GM18909 (cell line): Measurements from ENCODE around the gene SV2C.
"Not testable (repeated sequence)": the region's sequence is repeated elsewhere in the genome, so short reads cannot be mapped to it uniquely, and the experiment has no call there.

ENCODE experiments used
- ATAC-seq: cut with Tn5 transposase; IDR thresholded peaks from one replicate; pipeline ENCODE4 v1.9.1; 2021; ENCODE audit warnings: mild to moderate bottlenecking; ENCODE audit not compliant: unreplicated experiment, poor library complexity

The SV2C gene

DNA sequence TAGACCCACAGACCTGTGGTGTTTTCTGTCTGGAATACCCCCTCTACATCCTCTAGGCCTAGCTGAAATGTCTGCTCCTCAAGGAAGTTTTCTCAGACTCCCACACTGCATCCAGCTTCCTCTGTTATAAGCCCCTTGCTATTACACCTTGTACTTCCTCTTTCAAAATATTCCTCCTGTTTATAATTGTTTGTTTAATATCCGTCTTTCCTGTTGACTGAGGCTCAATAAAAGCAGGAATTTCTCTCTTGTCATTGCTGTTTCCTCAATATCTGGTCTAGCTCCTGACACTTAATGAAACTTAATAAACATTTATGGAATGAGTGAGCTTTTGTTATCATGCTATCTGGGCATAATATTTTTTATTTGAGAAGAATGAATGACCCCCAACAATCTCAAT is 285.8 kb downstream of the SV2C start:
- no peak for ATAC-seq

DNA sequence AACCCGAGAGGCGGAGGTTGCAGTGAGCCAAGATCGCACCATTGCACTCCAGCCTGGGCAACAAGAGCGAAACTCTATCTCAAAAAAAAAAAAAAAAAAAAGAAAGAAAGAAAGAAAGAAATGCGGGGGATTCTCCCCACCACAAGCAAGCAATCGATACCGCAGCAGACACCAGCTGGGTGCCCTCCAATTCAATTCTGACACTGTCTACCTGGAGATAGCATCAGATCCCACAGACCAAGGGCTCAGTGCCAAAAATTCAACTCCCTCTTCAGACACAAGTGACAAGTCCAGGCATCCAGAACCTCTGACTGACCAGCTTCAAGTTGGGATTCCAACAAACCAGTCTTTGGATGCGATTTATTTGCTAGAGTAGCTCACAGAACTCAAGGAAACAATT is 286.5 kb downstream of the SV2C start:
- not testable (repeated sequence) for ATAC-seq

DNA sequence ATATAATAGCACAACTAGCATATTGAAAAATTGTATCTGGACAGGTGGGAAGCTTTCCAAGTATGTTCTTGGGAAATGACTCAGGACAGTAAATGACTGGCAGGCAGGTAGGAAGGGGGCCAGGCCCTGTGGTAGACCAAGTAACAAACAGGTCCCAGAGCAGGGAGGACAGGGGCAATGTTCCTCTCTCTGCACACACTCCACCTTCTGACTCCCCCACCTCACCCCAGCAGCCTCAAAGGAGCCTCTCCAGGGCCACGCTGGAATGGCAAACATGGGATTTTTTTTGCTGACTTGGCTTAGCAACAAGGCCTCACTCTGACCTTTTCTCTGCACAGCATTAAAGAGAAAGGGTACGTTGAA is 288.8 kb downstream of the SV2C start:
- no peak for ATAC-seq

- ATAC-seq = no peak
Measured at GRCh38 chr5:76372323-76373054, 289.3 kb downstream of the SV2C start.

DNA sequence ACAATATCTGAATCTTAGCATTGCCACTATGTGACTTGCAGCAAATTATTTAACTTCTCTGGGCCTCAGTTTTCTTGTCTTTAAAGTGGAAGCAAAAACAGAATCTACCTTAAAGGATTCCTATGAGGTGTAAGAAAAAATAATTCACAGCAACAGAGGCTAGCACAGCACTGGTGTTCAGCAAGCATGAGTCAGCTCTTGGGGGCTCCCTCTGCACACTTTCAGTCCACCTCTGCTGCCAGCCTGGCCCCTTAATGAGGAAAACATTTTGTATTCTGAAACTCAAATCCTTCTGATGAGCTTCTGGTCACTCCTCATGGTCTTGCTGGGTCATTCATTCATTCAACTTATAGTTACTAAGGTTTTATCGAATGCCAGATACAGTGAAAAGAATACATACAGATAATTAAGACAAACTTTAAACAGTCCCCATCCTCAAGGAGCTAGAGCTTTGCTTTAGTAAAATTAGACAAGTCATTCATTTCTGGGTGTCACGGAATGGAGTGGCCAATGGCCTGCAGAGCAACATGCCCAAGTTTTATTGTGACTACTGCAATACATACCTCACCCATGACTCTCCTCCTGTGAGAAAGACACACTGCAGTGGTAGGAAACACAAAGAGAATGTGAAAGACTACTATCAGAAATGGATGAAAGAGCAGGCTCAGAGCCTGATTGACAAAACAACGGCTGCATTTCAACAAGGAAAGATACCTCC is 293.1 kb downstream of the SV2C start:
- no peak for ATAC-seq

- ATAC-seq = no peak
Measured at GRCh38 chr5:76376866-76377230, 293.7 kb downstream of the SV2C start.

GRCh38 chr5:76378355-76378754 is 295.2 kb downstream of the SV2C start:
- ATAC-seq = no peak

DNA sequence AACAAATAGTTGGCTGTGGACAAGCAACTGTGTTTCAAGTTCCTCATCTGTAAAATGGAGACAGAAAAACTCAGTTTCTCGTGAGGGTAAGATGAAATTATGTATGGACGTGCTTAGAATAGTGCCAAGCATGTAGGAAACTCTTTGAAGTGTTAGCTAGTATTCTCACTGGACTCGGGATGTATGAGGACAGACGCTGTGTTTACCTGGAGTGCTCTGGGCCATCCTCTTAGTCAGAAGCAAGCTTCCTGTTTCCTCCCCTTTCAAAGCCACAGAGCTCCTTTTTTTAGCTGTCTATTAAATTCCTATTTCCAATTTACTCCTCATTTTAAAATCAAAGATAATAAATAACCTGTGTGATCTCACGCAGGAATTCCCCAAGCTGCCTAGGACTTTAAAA is 296.1 kb downstream of the SV2C start:
- ATAC-seq = no peak

GRCh38 chr5:76379855-76380254 is 296.7 kb downstream of the SV2C start:
- no peak for ATAC-seq

DNA sequence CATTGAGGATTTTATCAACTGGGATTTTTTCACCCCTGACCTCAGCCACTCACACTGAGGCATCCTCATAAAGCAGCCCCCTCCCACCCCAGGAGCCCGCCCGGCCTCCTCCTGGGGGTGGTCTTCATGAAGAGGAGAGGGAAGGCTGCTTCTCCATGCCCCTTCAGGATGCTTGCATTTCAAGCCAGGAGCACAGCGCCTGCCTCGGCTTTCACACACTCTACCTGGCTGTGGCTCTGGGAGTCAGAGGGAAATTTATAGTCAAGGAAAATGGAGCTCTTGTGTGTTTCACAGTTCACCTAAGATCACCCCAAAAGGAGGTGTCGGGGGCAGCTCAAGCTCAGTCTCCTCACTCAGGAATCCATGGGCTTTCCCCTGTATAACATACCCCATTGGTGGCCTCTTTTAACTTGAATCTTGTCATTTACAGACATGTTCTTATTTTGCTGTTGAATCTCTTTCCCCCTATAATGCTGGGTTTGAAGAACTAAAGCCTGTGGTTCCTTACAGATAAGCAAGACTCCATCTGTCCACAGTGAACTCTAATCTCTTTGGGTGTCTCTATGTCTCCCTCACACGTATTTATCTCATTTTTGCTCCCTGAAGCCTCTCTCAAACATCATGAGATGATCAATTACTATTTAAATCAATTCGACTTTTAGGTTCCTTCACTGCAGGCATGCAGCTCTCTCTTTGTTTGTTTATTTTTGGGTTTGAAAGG is 297.3 kb downstream of the SV2C start:
- no peak for ATAC-seq

DNA sequence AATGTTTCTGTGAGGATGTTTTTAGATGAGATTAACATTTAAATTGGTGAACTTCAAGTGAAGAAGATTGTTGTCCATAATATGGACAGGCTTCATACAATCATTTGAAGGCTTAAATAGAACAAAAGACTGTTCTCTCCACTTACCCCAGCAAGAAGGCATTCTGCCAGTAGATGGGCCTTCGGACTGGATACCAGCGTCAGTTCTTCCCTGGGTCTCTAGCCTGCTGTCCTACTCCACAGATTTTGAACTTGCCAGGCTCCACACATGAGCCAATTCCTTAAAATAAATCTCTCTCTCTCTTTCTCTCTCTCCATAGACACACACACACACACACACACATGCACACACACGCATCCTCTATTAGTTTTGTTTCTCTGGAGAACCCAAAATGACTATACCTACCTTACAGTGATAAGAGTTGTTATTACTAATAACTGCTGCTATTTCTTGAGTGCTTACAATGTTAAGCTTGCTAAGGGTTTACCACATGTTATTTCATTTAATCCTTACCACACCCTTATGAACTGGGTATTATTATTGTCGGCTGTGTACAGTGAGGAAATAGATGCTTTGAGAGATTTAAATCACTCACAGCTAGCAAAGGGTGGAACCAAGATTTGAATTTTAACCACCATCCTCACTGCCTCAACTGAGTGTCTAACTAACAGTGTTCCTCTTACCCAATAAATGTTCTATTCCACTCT is 300.1 kb downstream of the SV2C start:
- no peak for ATAC-seq

GRCh38 chr5:76384189-76384588 is 301.0 kb downstream of the SV2C start:
- no peak for ATAC-seq

DNA sequence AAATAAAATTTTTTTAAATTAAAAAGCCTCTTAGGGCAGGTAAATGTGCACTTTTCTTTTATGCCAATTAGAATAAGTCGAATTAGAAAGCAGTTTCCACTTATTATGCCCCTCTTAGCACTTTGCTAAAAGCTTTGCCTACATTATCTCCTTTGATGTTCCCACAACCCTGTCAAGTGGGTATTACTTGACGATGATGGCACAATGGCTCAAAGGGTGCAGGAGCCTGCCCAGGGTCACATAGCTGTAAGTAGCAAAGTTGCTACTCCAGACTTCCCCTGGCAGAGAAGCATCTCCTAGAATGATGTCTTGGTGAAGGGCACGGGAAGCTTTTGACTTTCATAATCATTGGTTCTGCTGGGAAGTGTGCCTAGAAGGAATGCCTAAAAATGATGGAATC is 301.5 kb downstream of the SV2C start:
- ATAC-seq = no peak

DNA sequence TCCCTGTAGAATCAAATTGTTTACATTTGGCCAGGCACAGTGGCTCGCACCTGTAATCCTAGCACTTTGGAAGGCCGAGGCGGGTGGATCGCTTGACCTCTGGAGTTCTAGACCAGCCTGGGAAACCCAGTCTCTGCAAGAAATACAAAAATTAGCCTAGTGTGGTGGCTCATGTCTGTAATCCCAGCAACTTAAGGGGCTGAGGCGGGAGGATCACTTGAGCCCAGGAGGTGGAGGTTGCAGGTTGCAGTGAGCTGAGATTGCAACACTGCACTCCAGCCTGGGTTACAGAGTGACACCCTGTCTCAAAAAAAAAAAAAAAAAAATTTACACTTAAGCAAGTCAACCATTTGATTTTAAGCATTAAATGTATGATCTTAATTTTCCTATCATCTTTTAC is 302.4 kb downstream of the SV2C start:
- no peak for ATAC-seq

DNA sequence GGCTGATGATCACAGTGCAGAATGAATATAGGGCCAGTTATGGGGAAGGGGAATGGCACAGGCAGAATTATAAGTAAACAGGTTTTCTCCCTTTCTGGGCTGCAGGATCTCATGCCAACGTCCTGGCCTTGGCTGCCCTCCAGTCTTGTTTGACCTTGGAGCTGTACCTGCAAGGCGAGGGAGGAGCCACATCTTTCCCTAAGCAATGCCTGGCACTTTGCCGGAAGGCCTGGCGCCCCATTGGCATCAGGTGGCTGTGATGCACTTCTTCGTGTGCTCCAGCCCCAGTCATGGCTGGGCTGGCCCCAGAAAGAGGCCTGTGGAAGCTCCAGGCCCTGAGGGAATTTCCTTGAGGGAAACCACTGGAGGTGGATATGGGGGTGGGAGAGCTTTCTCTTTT is 303.2 kb downstream of the SV2C start:
- ATAC-seq = no peak

DNA sequence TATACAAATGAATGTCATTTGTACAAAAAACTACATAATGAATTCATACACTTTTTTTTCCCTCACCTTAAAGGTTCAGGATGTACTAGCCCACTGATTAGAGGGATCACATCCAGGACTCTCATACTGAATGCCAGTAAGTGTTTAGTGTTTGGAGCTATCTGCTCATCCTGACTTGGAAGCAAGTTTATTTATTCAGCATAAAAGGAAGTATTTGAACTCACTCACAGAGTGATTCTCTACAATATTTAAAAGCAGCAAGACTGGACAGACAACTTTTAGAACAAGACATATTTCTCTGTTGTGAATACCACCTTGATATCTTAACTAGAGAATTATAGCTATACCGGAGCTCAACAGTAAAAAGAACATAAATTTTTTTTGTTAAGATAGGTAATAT is 305.1 kb downstream of the SV2C start:
- ATAC-seq = no peak

DNA sequence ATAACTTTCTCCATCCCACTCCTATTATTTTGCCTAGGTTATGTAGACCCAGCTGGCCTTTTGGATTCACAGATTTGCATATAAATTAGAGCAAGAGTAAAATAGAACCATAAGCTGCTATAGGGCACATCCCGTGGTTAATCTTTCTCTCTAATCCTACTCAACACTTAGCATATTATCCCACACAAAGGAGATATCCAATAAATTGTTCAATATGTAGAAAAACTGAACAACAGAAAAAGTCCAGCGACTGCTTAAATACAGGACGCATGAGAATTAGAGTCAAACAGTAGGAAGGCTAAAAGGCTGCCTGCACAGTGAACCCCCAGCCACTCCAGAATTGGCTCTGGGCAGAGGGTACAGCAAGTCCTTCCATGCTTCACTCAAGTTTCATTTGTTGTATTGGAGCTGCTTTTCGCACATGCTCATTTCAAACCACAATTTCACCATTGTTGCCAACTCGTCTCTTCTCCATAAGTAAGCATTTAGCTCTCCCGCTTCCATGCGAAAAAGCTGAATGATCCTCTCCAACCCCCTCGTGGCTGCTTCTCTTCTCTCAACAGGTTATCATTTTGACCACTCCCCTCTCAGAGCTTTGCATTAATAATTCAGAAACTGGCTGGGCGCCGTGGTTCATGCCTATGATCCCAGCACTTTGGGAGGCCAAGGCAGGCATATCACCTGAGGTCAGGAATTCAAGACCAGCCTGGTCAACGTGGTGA is 305.8 kb downstream of the SV2C start:
- no peak for ATAC-seq

DNA sequence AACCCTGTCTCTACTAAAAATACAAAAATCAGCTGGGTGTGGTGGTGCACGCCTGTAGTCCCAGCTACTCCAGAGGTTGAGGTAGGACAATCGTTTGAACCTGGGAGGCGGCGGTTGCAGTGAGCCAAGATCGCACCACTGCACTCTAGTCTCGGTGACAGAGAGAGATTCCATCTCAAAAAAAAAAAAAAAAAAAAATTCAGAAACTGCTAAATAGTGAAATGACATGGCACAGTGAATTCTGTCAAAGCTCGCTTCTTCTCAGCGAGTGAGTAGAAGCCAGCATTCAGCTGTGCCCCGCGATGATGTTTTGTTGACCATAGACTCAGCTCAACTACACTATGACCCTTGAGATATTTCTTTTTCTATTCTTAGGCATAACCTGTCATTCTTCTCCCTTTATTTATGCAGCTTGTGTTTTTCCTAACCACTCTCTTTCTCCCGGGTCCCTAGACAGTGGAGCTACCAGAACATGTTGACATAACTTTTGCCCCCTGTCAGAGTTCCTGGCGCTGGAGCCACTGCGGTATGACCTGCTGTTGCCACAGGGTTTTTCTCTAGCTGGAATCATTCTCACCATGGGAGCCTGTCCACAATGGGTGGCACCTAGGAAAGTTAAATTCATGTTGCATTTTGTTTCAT is 306.5 kb downstream of the SV2C start:
- ATAC-seq = no peak

DNA sequence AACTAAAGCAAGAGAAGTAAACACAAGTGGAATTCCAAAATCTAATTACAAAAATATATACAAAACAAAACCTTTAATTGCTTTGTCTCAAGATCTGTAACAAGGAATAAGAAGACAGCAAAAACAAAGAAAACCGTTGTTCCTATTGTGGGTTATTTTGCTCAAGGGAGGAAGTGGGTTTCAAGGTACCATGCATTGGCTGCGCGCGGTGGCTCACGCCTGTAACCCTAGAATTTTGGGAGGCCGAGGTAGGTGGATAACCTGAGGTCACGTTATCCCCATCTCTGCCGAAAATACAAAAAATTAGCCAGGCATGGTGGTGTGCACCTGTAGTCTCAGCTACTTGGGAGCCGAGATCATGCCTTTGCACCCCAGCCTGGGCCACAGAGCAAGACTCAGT is 307.8 kb downstream of the SV2C start:
- ATAC-seq = no peak
